Kidney (tissue), 14 donors: ENCODE results near the gene BACE1-AS. TPM values are rescaled to one million over a fixed set of nuclear protein-coding genes. Genes with fewer than 3 reads are reported as not detected.

Experiments
- DNase-seq, 5 donors: peaks; one replicate each; pipeline ENCODE4 v3.0.0-alpha.2; 2013 to 2020
- FAIRE-seq: peaks from 2 replicates; lab custom pipeline; 2012; peaks lifted over from hg19 to GRCh38; lab: Jason Lieb, UNC
- H3K27ac ChIP-seq, 2 donors: one replicate each; pipeline ENCODE4 v1.7.0; 2013; ENCODE audit warnings: low read depth in 2 of 2, low read length in 2 of 2, inconsistent platforms in 1 of 2
- H3K27me3 ChIP-seq: one replicate; pipeline ENCODE4 v1.7.1; 2013; ENCODE audit warnings: low read length, inconsistent platforms; ENCODE audit not compliant: control insufficient read depth, insufficient read depth
- H3K36me3 ChIP-seq, 3 donors: one replicate each; pipeline versions ENCODE4 v1.7.0 to v1.7.1; 2013; ENCODE audit warnings: low read length in 3 of 3, control low read depth in 1 of 3, inconsistent platforms in 1 of 3; ENCODE audit not compliant: insufficient read depth in 3 of 3, control insufficient read depth in 2 of 3
- H3K4me1 ChIP-seq, 3 donors: one replicate each; pipeline versions ENCODE4 v1.7.0 to v1.7.1; 2013; ENCODE audit warnings: low read length in 3 of 3, inconsistent platforms in 1 of 3, low read depth in 1 of 3; ENCODE audit not compliant: control insufficient read depth in 2 of 3, insufficient read depth in 2 of 3
- H3K4me3 ChIP-seq, 3 donors: one replicate each; pipeline versions ENCODE4 v1.7.0 to v1.8.1; 2013; ENCODE audit warnings: low read length in 3 of 3, control low read depth in 1 of 3, inconsistent platforms in 1 of 3
- H3K9ac ChIP-seq, 3 donors: one replicate each; pipeline versions ENCODE4 v1.7.0 to v1.7.1; 2013; ENCODE audit warnings: low read length in 3 of 3, control low read depth in 1 of 3, inconsistent platforms in 1 of 3
- H3K9me3 ChIP-seq, 3 donors: one replicate each; pipeline versions ENCODE4 v1.7.0 to v1.7.1; 2013; ENCODE audit warnings: low read length in 3 of 3, control low read depth in 1 of 3, inconsistent platforms in 1 of 3; ENCODE audit not compliant: control insufficient read depth in 2 of 3, insufficient read depth in 1 of 3
- intact Hi-C: fragments of 100-400 bp; cut with DNase I; formaldehyde crosslinking; loops from one replicate; pipeline ENCODE4 v1.11.1; 2022
- polyA plus RNA-seq: library from polyadenylated mRNA; stranded (reverse); fragments of 350-450 nt; fragmentation: Illumina TruSeq; extraction: RNeasy Lipid Tissue Mini Kit (QIAGEN cat#74804); gene quantifications from one replicate; pipeline ENCODE4 v1.2.3, GENCODE V29; 2014; ENCODE audit warnings: low read depth, low replicate concordance; ENCODE audit not compliant: insufficient read depth
- total RNA-seq: library from RNA; stranded (reverse); fragmentation: NEBNext Ultra II Directional; extraction: Animal tissue kit (Norgen Biotek cat#: 25700); gene quantifications from one replicate; pipeline ENCODE4 v1.2.1, GENCODE V29; 2021
- TF ChIP-seq, protein P1 (sequence below): IDR thresholded peaks from 3 replicates; pipeline ENCODE4 v1.5.1; 2012; ENCODE audit warnings: mild to moderate bottlenecking, moderate library complexity, borderline replicate concordance; ENCODE audit not compliant: insufficient read depth; ENCODE audit errors: extremely low read depth
- donor health status: control.
- donor health status: control.
- donor health status: control.
- donor health status: control.
- donor health status: control.
- donor health status: DM: yes; HTN: yes; CAD: no.
- donor health status: Normal renal cell carcinoma (clear cell type).

The BACE1-AS gene
- total and polyA plus RNA-seq, 2 donors from 2014 or later: 8.0 to 8.9 TPM

DNA sequence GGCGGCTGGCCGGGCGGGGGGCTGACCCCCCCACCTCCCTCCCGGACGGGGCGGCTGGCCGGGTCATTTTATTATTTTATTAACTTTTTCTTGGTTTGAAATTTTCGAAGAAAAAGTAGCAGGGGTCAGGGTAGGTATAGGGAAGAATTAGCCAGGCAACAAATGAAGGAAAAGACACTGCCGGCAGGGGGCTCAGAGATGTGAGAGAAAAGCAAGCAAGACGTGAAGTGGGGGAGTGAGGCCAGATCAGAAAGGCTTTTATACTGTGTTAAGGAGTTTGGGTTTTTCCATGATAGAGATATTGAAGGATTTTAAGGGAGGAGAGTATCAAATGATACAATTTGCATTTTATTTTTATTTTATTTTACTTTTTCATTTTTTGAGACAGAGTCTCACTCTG is 39.6 kb upstream of the BACE1-AS start:
- intact Hi-C loops: no loop called here

DNA sequence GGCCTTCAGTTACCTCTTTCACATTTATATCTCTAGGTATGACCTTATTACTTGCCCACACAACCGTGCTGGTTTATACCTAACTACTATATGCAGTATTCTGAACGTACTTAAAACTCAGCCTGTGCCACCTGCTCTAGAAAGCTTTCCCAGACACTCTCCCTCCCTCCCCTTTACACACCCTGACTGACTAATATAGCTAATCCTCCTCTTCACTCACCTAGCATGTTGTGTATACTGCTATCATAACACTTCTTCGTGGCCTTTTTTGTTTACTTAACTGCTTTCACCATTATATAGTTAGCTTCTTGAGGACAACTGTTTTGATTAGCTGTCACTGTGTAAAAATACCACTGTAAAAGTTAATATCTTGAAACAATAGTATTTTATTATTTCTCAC is 35.2 kb upstream of the BACE1-AS start:
- Histone ChIP-seq H3K9me3 (no peaks in the 10 kb centered on the region), H3K27me3 (no peaks in the 10 kb centered on the region), H3K27ac (no peak overlapping the region), H3K4me1 (no peaks in the 10 kb centered on the region), H3K4me3 (no peak overlapping the region), H3K9ac (no peak overlapping the region), H3K36me3 (peaks cover 0 to 2% (median 2%) of the 10 kb centered on the region in 3 donors)
- FAIRE-seq (no peak), DNase-seq (no peak)
- intact Hi-C loops: no loop called here
- TF ChIP-seq, protein P1, sequence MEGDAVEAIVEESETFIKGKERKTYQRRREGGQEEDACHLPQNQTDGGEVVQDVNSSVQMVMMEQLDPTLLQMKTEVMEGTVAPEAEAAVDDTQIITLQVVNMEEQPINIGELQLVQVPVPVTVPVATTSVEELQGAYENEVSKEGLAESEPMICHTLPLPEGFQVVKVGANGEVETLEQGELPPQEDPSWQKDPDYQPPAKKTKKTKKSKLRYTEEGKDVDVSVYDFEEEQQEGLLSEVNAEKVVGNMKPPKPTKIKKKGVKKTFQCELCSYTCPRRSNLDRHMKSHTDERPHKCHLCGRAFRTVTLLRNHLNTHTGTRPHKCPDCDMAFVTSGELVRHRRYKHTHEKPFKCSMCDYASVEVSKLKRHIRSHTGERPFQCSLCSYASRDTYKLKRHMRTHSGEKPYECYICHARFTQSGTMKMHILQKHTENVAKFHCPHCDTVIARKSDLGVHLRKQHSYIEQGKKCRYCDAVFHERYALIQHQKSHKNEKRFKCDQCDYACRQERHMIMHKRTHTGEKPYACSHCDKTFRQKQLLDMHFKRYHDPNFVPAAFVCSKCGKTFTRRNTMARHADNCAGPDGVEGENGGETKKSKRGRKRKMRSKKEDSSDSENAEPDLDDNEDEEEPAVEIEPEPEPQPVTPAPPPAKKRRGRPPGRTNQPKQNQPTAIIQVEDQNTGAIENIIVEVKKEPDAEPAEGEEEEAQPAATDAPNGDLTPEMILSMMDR: no peak

More for the DNA sequence above, 39.6 kb upstream of the BACE1-AS start:
- Histone ChIP-seq H3K27me3 (no peaks in the 10 kb centered on the region), H3K27ac (no peak overlapping the region), H3K9me3 (no peaks in the 10 kb centered on the region), H3K9ac (no peak overlapping the region), H3K4me3 (no peak overlapping the region), H3K4me1 (no peaks in the 10 kb centered on the region), H3K36me3 (peaks cover 5 to 8% (median 7%) of the 10 kb centered on the region in 3 donors)
- FAIRE-seq: no peak
- no peak for DNase-seq
- TF ChIP-seq, protein P1: no peak

DNA sequence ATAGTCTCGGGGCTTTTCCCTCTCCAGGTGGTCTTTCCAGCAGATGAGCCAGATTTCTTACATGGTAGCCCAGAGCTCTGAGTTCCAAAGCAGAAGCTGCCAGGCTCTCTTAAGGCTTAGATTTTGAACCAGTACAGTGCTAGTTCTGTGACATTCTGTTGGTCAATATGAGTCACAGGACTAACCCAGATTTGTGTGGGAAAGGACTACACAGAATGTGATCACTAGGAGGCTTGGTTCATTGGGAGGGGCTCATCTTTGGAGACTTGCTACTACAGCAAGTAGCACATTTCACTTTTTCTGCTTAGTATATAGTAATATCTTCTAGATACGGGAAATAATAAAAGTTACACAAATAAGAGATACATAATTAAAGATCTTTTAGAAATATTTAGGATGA is 34.6 kb upstream of the BACE1-AS start:
- no peak overlapping the region for H3K9ac ChIP-seq
- peaks cover 0 to 5% (median 2%) of the 10 kb centered on the region in 3 donors for H3K36me3 ChIP-seq
- FAIRE-seq (no peak), DNase-seq (no peak)
- no peaks in the 10 kb centered on the region for H3K4me1 ChIP-seq
- H3K27me3 ChIP-seq: no peaks in the 10 kb centered on the region
- intact Hi-C loops: no loop called here
- H3K4me3 ChIP-seq: no peak overlapping the region
- TF ChIP-seq, protein P1: no peak
- no peak overlapping the region for H3K27ac ChIP-seq
- H3K9me3 ChIP-seq: no peaks in the 10 kb centered on the region

DNA sequence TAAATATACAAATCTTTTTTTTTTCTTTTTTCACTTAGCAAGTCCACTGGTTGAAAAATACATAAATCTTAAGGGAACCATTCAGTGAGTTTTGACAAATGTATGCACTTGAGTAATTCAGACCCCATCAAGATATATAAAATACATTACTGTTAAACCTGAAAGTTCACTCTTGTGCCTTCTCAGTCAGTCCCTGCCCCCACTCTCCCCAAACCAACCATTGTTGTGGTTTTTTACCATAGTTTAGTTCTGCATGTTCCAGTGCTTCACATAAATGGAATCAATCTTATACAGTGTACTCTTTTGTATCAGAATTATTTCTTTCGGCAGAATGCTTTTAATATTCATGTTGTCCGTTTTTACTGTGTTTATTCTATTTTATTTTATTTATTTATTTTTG is 32.6 kb upstream of the BACE1-AS start:
- intact Hi-C loops: no loop called here
- no peaks in the 10 kb centered on the region for H3K27me3 ChIP-seq
- H3K27ac ChIP-seq: no peak overlapping the region
- no peak overlapping the region for H3K9ac ChIP-seq
- peaks cover 0 to 5% (median 2%) of the 10 kb centered on the region in 3 donors for H3K36me3 ChIP-seq
- FAIRE-seq (no peak), DNase-seq (no peak)
- TF ChIP-seq, protein P1: no peak
- H3K4me1 ChIP-seq: no peaks in the 10 kb centered on the region
- H3K9me3 ChIP-seq: no peaks in the 10 kb centered on the region
- H3K4me3 ChIP-seq: no peak overlapping the region
